ENCODE measurements around the gene MRPL21.
A peak's percentile ranks its signal among the peaks of the same experiment; 100 is the strongest.

The MRPL21 gene
- total RNA-seq, result 12.6 to 21.4 (median 14.1) reads per million in 3 donors

GRCh38 chr11:68903288-68904247 is at the start of gene MRPL21, which contains the start of gene IGHMBP2:
TSS of gene MRPL21 (minus strand) at chr11:68903832. CDS start at chr11:68903810, 22 bp downstream.
TSS of gene IGHMBP2 (plus strand) at chr11:68903891. CDS start at chr11:68903953, 62 bp downstream.
- Histone ChIP-seq H3K36me3 (ENCODE audit: control insufficient read depth, insufficient read depth, low read length) (peaks cover 27% of the 10 kb centered on the region), H3K4me3 (ENCODE audit: insufficient read depth, low read depth, low read length, poor library complexity, severe bottlenecking) (peak within 1 kb of the TSS; percentile 100), H3K27me3 (replicated peaks; ENCODE audit: control insufficient read depth, insufficient read depth, low read length, poor library complexity, severe bottlenecking) (no peaks in the 10 kb centered on the region), H3K4me1 (ENCODE audit: control insufficient read depth, insufficient read depth, low read length, poor library complexity, severe bottlenecking) (peaks cover 9% of the 10 kb centered on the region), H3K27ac (ENCODE audit: insufficient read depth, low read length, poor library complexity, severe bottlenecking) (peak within 1 kb of the TSS; percentile 71), H3K9me3 (ENCODE audit: control insufficient read depth, low read length) (no peaks in the 10 kb centered on the region)
- peak; percentile 64 to 71 (median 69) for DNase-seq

DNA sequence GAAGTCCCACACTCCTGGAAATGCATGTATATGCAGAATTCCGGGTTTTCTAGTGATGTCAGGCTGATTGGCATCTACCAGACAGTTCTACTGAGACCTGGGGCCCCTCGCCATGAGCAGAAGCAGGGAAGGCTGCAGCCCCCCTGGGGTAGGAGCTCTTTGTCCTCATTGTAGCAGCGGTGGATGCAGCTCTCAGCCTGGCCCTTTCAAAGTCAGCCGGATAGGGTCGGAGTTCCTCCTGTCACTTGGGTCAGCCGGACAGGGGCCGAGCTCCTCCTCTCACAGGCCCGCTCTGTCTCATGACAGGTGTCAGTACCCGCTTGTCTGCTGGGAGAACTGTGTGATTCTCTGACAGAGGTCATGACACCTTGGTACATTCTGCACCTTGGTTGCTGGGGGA is 47.1 kb upstream of the MRPL21 start:
- Histone ChIP-seq H3K4me3 (ENCODE audit: insufficient read depth, low read depth, low read length, poor library complexity, severe bottlenecking) (no peak overlapping the region), H3K4me1 (ENCODE audit: control insufficient read depth, insufficient read depth, low read length, poor library complexity, severe bottlenecking) (no peaks in the 10 kb centered on the region), H3K27ac (ENCODE audit: insufficient read depth, low read length, poor library complexity, severe bottlenecking) (no peak overlapping the region), H3K27me3 (replicated peaks; ENCODE audit: control insufficient read depth, insufficient read depth, low read length, poor library complexity, severe bottlenecking) (no peaks in the 10 kb centered on the region), H3K9me3 (ENCODE audit: control insufficient read depth, low read length) (no peaks in the 10 kb centered on the region), H3K36me3 (ENCODE audit: control insufficient read depth, insufficient read depth, low read length) (no peaks in the 10 kb centered on the region)
- DNase-seq, result no peak

DNA sequence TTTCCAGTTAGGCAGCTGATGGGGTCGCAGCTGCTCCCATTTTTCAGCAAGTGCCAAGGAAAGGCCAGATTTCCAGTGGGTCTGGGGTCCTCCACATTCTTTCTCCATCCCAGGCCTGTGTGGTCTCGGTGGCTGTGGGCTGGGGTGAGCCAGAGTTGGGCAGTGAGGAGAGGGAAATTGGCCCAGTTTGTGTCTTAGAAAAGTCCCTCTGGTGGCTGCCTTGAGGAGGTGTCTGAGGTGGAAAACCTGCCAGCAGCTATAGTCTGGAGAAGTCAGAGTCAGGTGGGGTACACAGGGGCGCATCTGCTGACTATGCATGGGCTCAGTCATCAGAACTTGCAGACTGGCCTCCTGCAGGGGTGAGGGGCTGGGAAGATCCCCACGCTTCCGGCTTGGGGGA is 46.6 kb upstream of the MRPL21 start:
- Histone ChIP-seq H3K27me3 (replicated peaks; ENCODE audit: control insufficient read depth, insufficient read depth, low read length, poor library complexity, severe bottlenecking) (no peaks in the 10 kb centered on the region), H3K4me1 (ENCODE audit: control insufficient read depth, insufficient read depth, low read length, poor library complexity, severe bottlenecking) (no peaks in the 10 kb centered on the region), H3K36me3 (ENCODE audit: control insufficient read depth, insufficient read depth, low read length) (no peaks in the 10 kb centered on the region), H3K27ac (ENCODE audit: insufficient read depth, low read length, poor library complexity, severe bottlenecking) (no peak overlapping the region), H3K4me3 (ENCODE audit: insufficient read depth, low read depth, low read length, poor library complexity, severe bottlenecking) (no peak overlapping the region), H3K9me3 (ENCODE audit: control insufficient read depth, low read length) (no peaks in the 10 kb centered on the region)
- DNase-seq, result no peak

GRCh38 chr11:68948935-68949334 is 45.3 kb upstream of the MRPL21 start:
- no peaks in the 10 kb centered on the region for H3K4me1 ChIP-seq (ENCODE audit: control insufficient read depth, insufficient read depth, low read length, poor library complexity, severe bottlenecking)
- H3K4me3 ChIP-seq (ENCODE audit: insufficient read depth, low read depth, low read length, poor library complexity, severe bottlenecking), result no peak overlapping the region

DNA sequence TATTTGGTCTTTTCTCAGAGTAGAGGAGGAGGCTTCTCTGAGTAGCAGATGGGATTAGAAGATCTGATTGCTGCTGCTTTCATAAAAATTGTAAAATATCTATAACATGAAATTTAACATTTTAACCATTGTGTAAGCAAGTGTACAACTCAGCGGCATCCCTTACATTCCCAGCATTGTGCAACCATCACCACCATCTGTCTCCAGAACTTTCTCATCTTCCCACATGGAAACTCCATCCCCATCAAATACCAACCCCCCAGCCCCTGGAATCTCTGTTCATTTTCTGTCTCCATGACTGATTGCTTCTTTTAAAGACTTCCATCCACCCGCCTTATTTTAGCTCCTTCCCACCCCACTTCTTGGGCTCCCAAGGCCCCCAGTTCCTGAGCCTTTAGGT is 44.9 kb upstream of the MRPL21 start:
- H3K4me1 ChIP-seq (ENCODE audit: control insufficient read depth, insufficient read depth, low read length, poor library complexity, severe bottlenecking), result no peaks in the 10 kb centered on the region
- H3K36me3 ChIP-seq (ENCODE audit: control insufficient read depth, insufficient read depth, low read length), result no peaks in the 10 kb centered on the region
- no peaks in the 10 kb centered on the region for H3K9me3 ChIP-seq (ENCODE audit: control insufficient read depth, low read length)
- H3K4me3 ChIP-seq (ENCODE audit: insufficient read depth, low read depth, low read length, poor library complexity, severe bottlenecking), result no peak overlapping the region
- H3K27ac ChIP-seq (ENCODE audit: insufficient read depth, low read length, poor library complexity, severe bottlenecking), result no peak overlapping the region
- no peaks in the 10 kb centered on the region for H3K27me3 ChIP-seq (replicated peaks; ENCODE audit: control insufficient read depth, insufficient read depth, low read length, poor library complexity, severe bottlenecking)
- no peak for DNase-seq

More at GRCh38 chr11:68948935-68949334, 45.3 kb upstream of the MRPL21 start:
- DNase-seq, result no peak
- H3K27ac ChIP-seq (ENCODE audit: insufficient read depth, low read length, poor library complexity, severe bottlenecking), result no peak overlapping the region
- no peaks in the 10 kb centered on the region for H3K9me3 ChIP-seq (ENCODE audit: control insufficient read depth, low read length)
- H3K36me3 ChIP-seq (ENCODE audit: control insufficient read depth, insufficient read depth, low read length), result no peaks in the 10 kb centered on the region
- no peaks in the 10 kb centered on the region for H3K27me3 ChIP-seq (replicated peaks; ENCODE audit: control insufficient read depth, insufficient read depth, low read length, poor library complexity, severe bottlenecking)

DNA sequence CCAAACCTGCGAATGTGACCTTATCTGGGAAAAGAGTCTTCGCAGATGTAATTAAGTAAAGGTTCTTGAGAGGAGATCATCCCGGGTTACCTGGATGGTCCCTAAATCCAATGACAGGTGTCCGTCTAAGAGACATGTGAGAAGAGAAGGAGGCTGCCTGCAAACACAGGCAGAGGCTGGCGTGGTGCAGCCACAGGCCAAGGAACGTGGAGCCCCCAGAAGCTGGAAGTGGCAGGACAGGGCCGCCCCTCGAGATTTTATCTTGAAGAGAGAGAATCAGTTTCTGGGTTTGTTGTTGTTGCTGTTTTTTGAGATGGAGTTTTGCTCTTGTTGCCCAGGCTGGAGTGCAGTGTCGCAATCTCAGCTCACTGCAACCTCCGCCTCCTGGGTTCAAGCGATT is 43.5 kb upstream of the MRPL21 start:
- Histone ChIP-seq H3K4me3 (ENCODE audit: insufficient read depth, low read depth, low read length, poor library complexity, severe bottlenecking) (no peak overlapping the region), H3K27ac (ENCODE audit: insufficient read depth, low read length, poor library complexity, severe bottlenecking) (no peak overlapping the region), H3K4me1 (ENCODE audit: control insufficient read depth, insufficient read depth, low read length, poor library complexity, severe bottlenecking) (no peaks in the 10 kb centered on the region), H3K36me3 (ENCODE audit: control insufficient read depth, insufficient read depth, low read length) (no peaks in the 10 kb centered on the region), H3K27me3 (replicated peaks; ENCODE audit: control insufficient read depth, insufficient read depth, low read length, poor library complexity, severe bottlenecking) (no peaks in the 10 kb centered on the region), H3K9me3 (ENCODE audit: control insufficient read depth, low read length) (no peaks in the 10 kb centered on the region)
- DNase-seq, result no peak

DNA sequence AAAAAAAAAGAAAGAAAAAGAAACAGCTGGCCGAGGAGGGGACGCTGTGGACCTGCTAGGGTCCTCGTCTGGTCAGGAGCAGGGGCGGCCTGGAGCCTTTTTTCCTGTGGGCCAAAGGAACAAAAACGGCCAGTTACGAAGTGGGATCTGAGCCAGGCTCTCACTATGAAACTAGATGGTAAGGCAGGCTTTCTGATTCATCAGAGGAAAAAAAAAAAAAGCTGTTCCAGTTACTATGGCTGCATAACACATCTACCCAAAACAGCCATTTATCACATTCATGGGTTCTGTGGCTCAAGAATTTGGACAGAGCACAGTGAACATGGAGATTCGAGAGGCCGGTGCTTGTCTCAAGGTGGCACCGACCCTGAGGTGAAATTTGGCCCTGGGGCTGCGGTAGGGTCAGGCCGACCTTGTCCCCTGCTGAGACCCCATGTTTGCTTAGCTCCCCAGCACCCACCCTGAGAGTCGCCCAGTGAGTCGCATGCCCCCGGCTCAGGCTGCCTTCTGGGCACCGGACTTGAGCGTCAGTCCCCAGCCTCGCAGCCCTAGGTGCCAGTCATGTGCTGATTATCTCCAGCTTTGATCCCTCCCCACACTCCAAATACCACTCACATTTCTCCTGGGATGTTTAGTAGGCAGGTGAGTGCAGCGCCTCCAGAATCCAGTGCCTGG is 42.9 kb upstream of the MRPL21 start:
- Histone ChIP-seq H3K27ac (ENCODE audit: insufficient read depth, low read length, poor library complexity, severe bottlenecking) (no peak overlapping the region), H3K27me3 (replicated peaks; ENCODE audit: control insufficient read depth, insufficient read depth, low read length, poor library complexity, severe bottlenecking) (no peaks in the 10 kb centered on the region), H3K9me3 (ENCODE audit: control insufficient read depth, low read length) (no peaks in the 10 kb centered on the region), H3K36me3 (ENCODE audit: control insufficient read depth, insufficient read depth, low read length) (no peaks in the 10 kb centered on the region), H3K4me1 (ENCODE audit: control insufficient read depth, insufficient read depth, low read length, poor library complexity, severe bottlenecking) (no peaks in the 10 kb centered on the region), H3K4me3 (ENCODE audit: insufficient read depth, low read depth, low read length, poor library complexity, severe bottlenecking) (no peak overlapping the region)
- no peak for DNase-seq

DNA sequence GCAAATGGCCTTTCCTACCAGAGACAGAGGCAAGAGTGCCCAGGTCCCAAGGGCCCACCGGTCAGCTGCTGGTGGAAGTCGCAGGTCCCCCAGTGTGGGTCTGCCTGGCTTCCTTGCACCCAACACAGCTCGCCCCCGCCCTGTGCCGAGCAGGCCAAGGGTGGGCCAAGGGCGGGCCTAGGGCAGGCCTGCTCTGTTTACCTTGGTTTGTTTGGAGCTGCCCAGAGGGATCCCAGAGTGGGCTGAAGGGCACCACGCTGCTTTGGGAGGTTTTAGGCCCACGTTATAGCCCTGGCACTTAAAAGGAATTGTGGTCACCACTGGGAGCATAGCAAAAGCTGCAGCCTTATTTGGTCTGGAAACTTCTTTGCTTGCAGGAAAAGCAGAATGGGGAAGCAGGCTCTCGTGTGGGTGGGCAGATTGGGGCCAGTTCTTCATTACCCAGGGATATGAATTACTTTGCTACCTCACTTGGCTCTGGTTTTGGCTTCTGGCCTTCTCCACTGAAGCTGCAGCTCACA is 39.2 kb upstream of the MRPL21 start:
- Histone ChIP-seq H3K4me3 (ENCODE audit: insufficient read depth, low read depth, low read length, poor library complexity, severe bottlenecking) (no peak overlapping the region), H3K27ac (ENCODE audit: insufficient read depth, low read length, poor library complexity, severe bottlenecking) (no peak overlapping the region), H3K36me3 (ENCODE audit: control insufficient read depth, insufficient read depth, low read length) (peaks cover 22% of the 10 kb centered on the region), H3K27me3 (replicated peaks; ENCODE audit: control insufficient read depth, insufficient read depth, low read length, poor library complexity, severe bottlenecking) (no peaks in the 10 kb centered on the region), H3K9me3 (ENCODE audit: control insufficient read depth, low read length) (no peaks in the 10 kb centered on the region), H3K4me1 (ENCODE audit: control insufficient read depth, insufficient read depth, low read length, poor library complexity, severe bottlenecking) (no peaks in the 10 kb centered on the region)
- DNase-seq, result no peak

DNA sequence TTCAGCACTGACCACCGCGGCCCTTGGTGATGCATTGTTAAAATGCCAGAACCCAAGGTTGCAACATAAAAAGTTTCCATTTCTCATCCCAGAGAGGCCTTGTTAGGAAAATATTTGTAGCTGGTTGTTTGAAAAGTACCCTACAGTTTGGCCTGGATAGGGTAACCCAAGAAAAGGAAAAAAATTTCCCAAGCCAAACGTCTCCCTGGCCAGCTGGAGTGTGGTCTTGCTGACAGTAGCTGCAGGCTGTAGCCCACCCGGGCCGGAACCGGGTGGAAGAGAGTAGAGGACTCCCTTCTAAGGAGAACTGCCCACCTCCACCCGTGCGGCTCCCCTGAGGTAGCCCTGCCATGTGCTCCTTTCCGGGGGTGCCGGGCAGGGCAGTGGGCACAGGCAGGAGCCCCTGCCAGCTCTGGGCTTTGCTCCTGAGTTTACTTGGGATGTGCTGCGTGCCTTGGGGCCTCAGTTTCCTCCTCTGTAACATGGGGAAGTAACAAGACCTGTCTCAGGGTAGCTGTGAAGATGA is 38.5 kb upstream of the MRPL21 start:
- DNase-seq, result no peak
- H3K27ac ChIP-seq (ENCODE audit: insufficient read depth, low read length, poor library complexity, severe bottlenecking), result no peak overlapping the region
- no peaks in the 10 kb centered on the region for H3K4me1 ChIP-seq (ENCODE audit: control insufficient read depth, insufficient read depth, low read length, poor library complexity, severe bottlenecking)
- no peaks in the 10 kb centered on the region for H3K9me3 ChIP-seq (ENCODE audit: control insufficient read depth, low read length)
- H3K27me3 ChIP-seq (replicated peaks; ENCODE audit: control insufficient read depth, insufficient read depth, low read length, poor library complexity, severe bottlenecking), result no peaks in the 10 kb centered on the region
- H3K4me3 ChIP-seq (ENCODE audit: insufficient read depth, low read depth, low read length, poor library complexity, severe bottlenecking), result no peak overlapping the region
- H3K36me3 ChIP-seq (ENCODE audit: control insufficient read depth, insufficient read depth, low read length), result peaks cover 28% of the 10 kb centered on the region

Data from effector memory CD4-positive, alpha-beta T cell (primary cell).